ENCODE measurements around the gene NRXN3. TPM values are rescaled to one million over a fixed set of nuclear protein-coding genes. Genes with fewer than 3 reads are reported as not detected.

NRXN3 gene
- total RNA-seq, 1 donor from 2014 or later = 5.9 TPM

DNA sequence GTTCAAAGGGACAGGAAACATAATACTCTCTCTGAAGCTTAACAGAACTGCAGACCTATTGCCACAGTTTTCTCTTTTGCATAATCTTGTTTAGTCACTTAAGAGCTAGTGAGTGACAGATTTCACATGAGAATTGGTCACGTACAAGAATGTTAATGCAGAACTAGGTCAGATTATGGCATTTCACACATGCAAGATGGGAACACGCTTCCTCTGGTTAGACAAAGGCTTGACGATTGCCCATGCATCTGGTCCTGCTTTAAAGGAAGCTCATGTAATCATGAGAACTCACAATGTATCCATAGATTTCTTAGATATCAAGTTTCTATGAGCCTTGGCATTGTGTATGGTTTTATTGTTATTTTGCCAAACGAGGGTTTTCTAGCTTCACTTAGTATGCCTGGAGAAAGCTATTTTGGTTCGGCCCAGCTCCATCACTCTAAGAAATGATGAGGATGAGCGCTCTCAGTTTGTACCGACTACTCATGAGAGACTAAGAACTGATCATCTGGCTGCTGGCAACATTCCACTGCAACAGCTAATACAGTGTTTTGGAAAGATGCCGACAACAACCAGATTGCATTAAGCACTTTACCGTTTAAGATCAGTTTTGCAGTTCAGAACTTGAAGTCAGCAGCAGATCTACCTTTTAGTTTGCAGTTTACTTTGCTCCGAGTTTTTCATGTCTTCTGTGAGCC, 1661.2 kb downstream of the NRXN3 start:
- Histone ChIP-seq H4K20me1 (ENCODE audit: low read depth) (no peaks in the 10 kb centered on the region), H3K27me3 (no peaks in the 10 kb centered on the region), H3K27ac (no peak overlapping the region), H3K9ac (no peak overlapping the region), H3F3A (ENCODE audit: low read depth) (no peaks in the 10 kb centered on the region), H3K4me3 (no peak overlapping the region), H2AFZ (replicated peaks) (no peak overlapping the region), H3K4me2 (no peak overlapping the region), H3K36me3 (no peaks in the 10 kb centered on the region), H3K9me3 (ENCODE audit: low read depth) (no peaks in the 10 kb centered on the region), H3K4me1 (peaks cover 10% of the 10 kb centered on the region), H3K79me2 (ENCODE audit: low read depth) (no peaks in the 10 kb centered on the region)
- Mint-ChIP-seq H3K27ac (no peak overlapping the region), H3K4me3 (no peak overlapping the region), H3K36me3 (peaks cover 2% of the 10 kb centered on the region), H3K9me3 (no peaks in the 10 kb centered on the region), H3K27me3 (ENCODE audit: insufficient read depth, low read depth) (no peaks in the 10 kb centered on the region), H3K4me1 (peaks cover 28% of the 10 kb centered on the region)
- no peak for DNase-seq (ENCODE audit: low spot score)
- no peak for TF ChIP-seq EZH2 (IDR thresholded peaks at IDR 0.05)
- no peak for TF ChIP-seq CTCF (IDR thresholded peaks at IDR 0.05)
- TF ChIP-seq EZH2phosphoT487 (IDR thresholded peaks at IDR 0.05) = no peak

GRCh38 chr14:79833781-79834180, 1663.6 kb downstream of the NRXN3 start:
- Histone ChIP-seq H3K4me3 (no peak overlapping the region), H3K4me2 (no peak overlapping the region), H3K9ac (no peak overlapping the region), H3K9me3 (ENCODE audit: low read depth) (no peaks in the 10 kb centered on the region), H3K79me2 (ENCODE audit: low read depth) (no peaks in the 10 kb centered on the region), H4K20me1 (ENCODE audit: low read depth) (no peaks in the 10 kb centered on the region), H3K36me3 (no peaks in the 10 kb centered on the region), H3F3A (ENCODE audit: low read depth) (no peaks in the 10 kb centered on the region), H3K27ac (no peak overlapping the region), H2AFZ (replicated peaks) (no peak overlapping the region), H3K27me3 (no peaks in the 10 kb centered on the region), H3K4me1 (peaks cover 11% of the 10 kb centered on the region)
- peaks cover 31% of the 10 kb centered on the region for H3K4me1 Mint-ChIP-seq
- H3K9me3 Mint-ChIP-seq = no peaks in the 10 kb centered on the region
- TF ChIP-seq CTCF (IDR thresholded peaks at IDR 0.05) = no peak
- no peak for TF ChIP-seq EZH2 (IDR thresholded peaks at IDR 0.05)
- TF ChIP-seq EZH2phosphoT487 (IDR thresholded peaks at IDR 0.05) = no peak
- H3K27ac Mint-ChIP-seq = no peak overlapping the region
- H3K4me3 Mint-ChIP-seq = no peak overlapping the region
- H3K36me3 Mint-ChIP-seq = no peaks in the 10 kb centered on the region
- no peak for DNase-seq (ENCODE audit: low spot score)
- H3K27me3 Mint-ChIP-seq (ENCODE audit: insufficient read depth, low read depth) = no peaks in the 10 kb centered on the region

DNA sequence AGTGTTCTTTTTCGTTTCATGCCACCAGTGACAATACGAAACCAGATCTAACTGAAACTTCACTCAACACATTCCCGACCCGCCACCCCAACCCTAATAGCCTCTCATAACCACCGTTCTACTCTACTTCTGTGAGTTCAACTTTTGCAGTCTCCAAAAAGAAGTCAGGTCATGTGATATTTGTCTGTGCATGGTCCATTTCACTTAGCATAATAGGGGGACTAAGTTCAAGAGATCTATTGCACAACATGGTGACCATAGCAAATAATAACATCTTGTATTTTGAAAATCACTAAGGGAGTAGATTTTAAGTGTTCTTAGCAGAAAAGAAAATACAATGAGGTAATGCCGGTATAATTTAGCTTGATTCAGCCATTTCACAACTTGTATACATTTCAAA, 1664.7 kb downstream of the NRXN3 start:
- Histone ChIP-seq H4K20me1 (ENCODE audit: low read depth) (no peaks in the 10 kb centered on the region), H3K36me3 (no peaks in the 10 kb centered on the region), H3K9ac (no peak overlapping the region), H3K27me3 (no peaks in the 10 kb centered on the region), H2AFZ (replicated peaks) (no peak overlapping the region), H3K4me2 (no peak overlapping the region), H3K4me3 (no peak overlapping the region), H3F3A (ENCODE audit: low read depth) (no peaks in the 10 kb centered on the region), H3K27ac (no peak overlapping the region), H3K9me3 (ENCODE audit: low read depth) (no peaks in the 10 kb centered on the region), H3K79me2 (ENCODE audit: low read depth) (no peaks in the 10 kb centered on the region), H3K4me1 (peaks cover 11% of the 10 kb centered on the region)
- Mint-ChIP-seq H3K27me3 (ENCODE audit: insufficient read depth, low read depth) (no peaks in the 10 kb centered on the region), H3K4me1 (peaks cover 28% of the 10 kb centered on the region), H3K4me3 (no peak overlapping the region), H3K36me3 (no peaks in the 10 kb centered on the region), H3K9me3 (no peaks in the 10 kb centered on the region), H3K27ac (no peak overlapping the region)
- TF ChIP-seq EZH2phosphoT487 (IDR thresholded peaks at IDR 0.05) = no peak
- no peak for TF ChIP-seq EZH2 (IDR thresholded peaks at IDR 0.05)
- TF ChIP-seq CTCF (IDR thresholded peaks at IDR 0.05) = no peak
- DNase-seq (ENCODE audit: low spot score) = no peak
